Keratinocyte (primary cell): ENCODE data around the gene LMBR1.
"Not testable (repeated sequence)": the region's sequence is repeated elsewhere in the genome, so short reads cannot be mapped to it uniquely, and the experiment has no call there.

Source experiments
- CTCF ChIP-seq, 3 experiments: IDR thresholded peaks in 1 of 3; conservative IDR thresholded peaks in 1 of 3; optimal IDR thresholded peaks in 1 of 3; 2 replicates in 2 of 3; 3 replicates in 1 of 3; pipeline versions ENCODE3 to v1.5.1; 2011; ENCODE audit warnings: low read length in 3 of 3, mild to moderate bottlenecking in 3 of 3, moderate library complexity in 2 of 3, control low read depth in 1 of 3, inconsistent platforms in 1 of 3; ENCODE audit not compliant: insufficient read depth in 2 of 3; ENCODE audit errors: extremely low read depth in 1 of 3
- EZH2 ChIP-seq: IDR thresholded peaks from one replicate; pipeline ENCODE4 v1.6.1; 2012; ENCODE audit warnings: inconsistent platforms, mild to moderate bottlenecking, low read length, moderate library complexity

- TF ChIP-seq EZH2; CTCF (optimal IDR thresholded peaks at IDR 0.05 in 1 of 3, IDR thresholded peaks at IDR 0.05 in 1 of 3, conservative IDR thresholded peaks at IDR 0.05 in 1 of 3; ENCODE audit: extremely low read depth in 1 of 3, insufficient read depth in 2 of 3, low read length in 3 of 3): not testable (repeated sequence)
Observed at GRCh38 chr7:156637093-156637492, 255.9 kb downstream of the LMBR1 start.
